SH-SY5Y (cell line): ENCODE results near the gene JAG1.

Source experiments
- GATA2 ChIP-seq: IDR thresholded peaks from 2 replicates; pipeline ENCODE4 v1.6.1; 2011; ENCODE audit warnings: mild to moderate bottlenecking, low read depth, low read length
- GATA3 ChIP-seq: IDR thresholded peaks from 2 replicates; pipeline ENCODE4 v1.6.1; 2011; ENCODE audit warnings: low read depth, mild to moderate bottlenecking, low read length, moderate library complexity

DNA sequence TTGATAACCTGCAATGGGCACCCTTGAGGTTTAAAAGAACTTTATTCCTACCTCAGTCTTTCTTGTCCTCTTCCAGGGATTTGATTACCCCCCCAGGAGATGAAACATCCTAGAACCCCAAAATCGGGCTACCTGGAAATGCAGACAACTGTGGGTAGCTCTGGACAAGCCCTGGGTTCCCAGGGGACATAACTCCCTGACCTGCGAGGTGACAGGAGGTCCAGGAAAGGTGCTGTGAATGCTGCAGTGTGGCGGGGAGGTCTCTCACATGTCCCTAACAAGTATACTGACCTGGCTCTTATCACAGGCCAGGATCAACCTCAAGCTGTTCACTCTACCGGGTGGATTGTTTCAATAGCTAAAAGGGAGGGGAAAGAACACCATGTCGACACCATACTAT, 11.6 kb downstream of the JAG1 start:
- no peak for TF ChIP-seq GATA2
- no peak for TF ChIP-seq GATA3
